GM19395 (cell line): ENCODE measurements around the gene ZFAND3.

Source experiments
- ATAC-seq: cut with Tn5 transposase; IDR thresholded peaks from one replicate; pipeline ENCODE4 v1.9.1; 2021; ENCODE audit warnings: mild to moderate bottlenecking, moderate library complexity; ENCODE audit not compliant: unreplicated experiment

Gene ZFAND3

DNA sequence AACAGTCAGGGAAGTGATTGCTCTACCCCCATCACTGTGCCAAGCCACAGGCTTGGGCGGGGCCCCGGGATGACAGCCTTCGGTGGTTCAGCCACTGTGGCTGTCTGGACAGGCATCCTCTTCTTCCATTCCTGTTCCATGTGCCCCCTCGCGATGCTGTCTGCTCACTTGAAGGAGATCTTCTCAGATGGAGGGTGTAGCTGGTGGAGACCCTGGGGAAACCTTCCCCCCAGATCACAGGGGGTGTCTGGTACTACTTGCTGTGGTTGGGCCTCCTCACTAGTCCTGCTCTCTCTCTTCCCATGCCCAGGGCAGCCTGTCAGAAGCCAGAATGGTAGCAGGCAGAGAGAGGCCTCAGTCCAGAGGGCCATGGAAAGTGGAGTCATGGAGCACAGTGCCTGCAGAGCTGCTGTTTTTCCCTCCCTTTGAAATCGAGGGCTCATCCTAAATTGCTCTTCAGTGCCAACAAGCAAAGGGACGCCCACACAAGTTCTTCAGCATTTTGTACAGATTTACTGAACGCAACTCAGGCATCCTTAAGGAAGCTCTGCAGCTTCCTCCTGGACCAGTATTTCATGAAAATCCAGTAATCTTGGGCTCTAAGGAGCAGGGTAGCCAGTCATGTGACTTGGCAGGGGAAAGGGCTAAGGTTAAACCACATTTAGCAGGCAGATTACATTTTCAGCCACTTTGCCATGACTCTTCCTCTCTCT is 326.6 kb downstream of the ZFAND3 start:
- no peak for ATAC-seq

DNA sequence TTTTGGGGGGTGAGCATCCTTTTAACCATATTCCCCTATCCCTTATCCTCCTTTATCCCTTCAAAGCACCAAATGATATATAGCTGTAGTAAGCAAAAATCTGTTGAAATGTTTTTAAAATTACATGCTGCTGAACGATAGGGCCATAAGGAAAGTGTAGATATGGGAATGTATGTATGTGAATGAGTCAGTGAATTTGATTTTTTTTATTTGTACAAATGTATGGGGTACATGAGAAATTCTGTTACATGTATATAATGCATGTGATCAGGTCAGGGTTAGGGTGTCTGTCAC is 327.2 kb downstream of the ZFAND3 start:
- no peak for ATAC-seq

DNA sequence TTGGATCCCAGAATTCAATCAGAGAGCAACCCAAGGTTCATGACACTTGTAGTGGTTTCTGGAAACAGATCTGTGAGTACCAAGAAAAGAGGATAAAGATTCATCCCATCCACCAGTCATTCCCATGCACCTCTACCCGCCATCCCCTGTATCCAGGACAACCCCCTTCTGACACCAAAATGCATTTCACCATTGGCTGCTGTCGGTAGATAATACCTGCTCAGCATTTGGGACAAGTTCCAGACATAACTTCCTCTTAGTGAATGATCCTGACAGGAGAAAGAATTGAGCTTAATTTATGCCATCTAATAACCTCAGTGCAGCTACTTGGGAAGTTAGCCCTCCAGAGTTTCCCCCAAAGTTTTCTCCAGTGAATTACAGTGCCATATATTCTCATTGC is 329.1 kb downstream of the ZFAND3 start:
- ATAC-seq, result no peak

DNA sequence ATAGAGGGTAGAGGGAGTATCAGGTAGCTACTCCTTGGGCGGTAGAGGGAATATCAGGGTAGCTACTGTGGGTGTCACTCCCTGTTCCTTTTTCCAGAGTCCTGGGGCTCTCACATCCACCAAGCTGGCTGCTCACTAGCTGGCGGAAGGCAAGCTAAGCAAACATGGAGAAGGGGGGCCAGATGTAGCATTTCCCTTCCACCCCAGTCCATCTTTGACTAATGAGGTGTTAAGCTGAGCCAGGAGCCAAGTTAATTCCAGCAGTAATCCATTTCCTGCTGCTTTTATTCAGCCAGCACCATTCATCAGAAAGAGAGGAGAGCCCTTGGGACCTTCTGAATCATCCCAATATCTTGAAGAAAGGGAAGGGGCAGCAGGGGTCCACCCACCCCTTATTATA is 330.0 kb downstream of the ZFAND3 start:
- ATAC-seq, result no peak

DNA sequence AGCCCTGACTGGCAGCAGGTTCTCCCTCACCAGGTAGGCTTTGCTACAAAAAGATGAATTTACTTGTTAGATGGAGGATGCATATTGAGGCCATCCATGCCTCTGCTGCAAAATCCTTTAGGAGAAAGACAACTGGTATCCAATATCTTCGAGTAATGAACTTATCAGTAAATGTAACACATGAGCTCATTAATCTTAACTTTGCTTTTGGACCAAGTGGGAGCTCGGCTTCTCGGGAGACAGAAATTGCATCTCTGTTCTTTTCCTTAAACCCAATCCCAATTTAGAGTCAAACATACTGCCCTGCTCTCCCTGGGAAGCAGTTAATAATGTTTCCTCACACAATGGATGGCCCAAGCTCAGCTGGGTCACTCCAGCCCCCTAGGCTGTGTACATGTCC is 330.5 kb downstream of the ZFAND3 start:
- ATAC-seq, result no peak

DNA sequence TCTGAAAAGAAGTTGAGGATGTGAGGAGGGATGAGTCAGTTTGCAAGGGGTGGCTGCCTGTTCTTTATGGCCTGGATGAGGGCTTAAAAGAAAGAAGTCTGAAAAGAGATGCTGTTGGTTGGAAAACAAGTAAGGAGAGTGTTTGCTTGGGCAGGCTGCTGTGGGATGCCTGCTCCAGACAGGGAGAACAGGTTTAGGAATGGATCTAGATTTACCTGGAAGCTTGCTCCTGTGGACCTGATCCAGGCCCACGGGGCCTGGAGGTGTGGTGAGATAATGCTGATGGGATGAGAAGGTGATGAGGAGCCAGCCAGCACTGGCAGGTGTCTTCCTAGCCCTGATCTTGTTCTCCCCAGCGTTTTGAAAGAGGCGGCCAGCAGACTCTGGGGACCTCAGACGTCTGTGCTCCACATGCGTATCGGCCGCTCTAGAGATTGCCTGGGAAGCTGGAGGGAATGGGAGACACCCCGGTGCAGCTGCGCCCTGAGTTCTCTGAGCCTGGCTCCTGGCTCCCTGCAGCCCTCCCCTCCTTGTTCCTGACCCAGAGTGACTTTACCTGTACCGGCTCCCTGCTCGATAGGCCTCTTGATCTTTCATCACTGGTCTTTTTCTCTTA is 331.3 kb downstream of the ZFAND3 start:
- no peak for ATAC-seq

DNA sequence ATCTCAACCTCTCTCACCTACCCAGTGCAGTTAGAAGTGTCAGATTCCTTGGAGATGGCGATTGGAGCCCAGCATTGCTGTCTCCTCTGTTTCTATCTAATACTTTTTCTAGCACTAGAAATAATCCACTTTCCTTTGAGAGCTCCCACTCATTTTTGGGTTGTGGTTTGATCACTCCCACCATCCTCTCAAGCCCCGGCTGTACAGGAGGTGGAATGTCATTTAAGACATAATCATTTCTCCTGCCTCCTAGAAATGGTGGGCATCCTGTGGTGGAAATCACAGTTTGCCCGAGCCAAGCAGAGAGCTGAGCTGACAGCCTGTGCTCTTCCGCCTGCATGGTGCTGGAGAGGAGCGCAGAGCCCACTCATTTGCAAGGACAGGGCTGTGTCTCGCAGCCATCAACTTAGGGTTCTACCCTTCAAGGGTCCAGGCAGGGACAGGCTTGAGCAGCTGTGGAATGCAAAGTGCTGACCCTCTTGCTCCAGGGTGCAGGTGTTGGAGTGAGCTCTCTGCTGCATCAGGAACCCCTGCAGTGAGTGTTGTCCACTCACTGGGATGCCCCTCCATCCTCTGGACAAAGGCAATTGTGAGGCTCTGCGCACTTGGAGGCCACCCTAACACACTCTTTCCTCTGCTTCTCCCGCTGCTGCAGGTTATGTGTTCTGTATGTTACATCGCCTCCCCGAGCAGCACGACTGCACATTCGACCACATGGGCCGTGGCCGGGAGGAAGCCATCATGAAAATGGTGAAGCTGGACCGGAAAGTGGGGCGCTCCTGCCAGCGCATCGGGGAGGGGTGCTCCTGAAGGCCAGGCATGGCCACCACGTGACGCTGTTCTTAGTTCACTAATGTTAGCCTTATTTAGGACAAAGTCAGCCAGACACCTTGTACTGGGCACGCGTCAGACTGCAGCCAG is 332.3 kb downstream of the ZFAND3 start:
- no peak for ATAC-seq

DNA sequence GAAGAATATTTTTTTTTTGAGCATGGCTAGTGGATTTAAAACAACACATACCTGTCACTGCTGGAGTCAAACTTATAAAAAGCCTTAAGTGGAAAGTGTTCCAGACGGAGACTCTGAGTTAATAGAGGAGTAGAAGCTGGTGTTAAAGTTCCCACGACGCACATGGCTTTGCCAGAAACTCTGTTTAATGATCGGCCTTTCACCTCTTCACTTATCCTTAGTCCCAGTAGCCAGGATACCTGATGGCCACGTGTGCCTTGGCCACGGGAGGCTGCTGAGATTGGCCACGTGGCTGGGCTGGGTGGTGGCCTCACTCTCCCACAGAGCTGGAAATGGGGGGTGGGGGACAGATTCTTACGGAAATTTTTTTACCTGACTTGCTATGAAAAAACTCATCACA is 333.1 kb downstream of the ZFAND3 start:
- no peak for ATAC-seq

DNA sequence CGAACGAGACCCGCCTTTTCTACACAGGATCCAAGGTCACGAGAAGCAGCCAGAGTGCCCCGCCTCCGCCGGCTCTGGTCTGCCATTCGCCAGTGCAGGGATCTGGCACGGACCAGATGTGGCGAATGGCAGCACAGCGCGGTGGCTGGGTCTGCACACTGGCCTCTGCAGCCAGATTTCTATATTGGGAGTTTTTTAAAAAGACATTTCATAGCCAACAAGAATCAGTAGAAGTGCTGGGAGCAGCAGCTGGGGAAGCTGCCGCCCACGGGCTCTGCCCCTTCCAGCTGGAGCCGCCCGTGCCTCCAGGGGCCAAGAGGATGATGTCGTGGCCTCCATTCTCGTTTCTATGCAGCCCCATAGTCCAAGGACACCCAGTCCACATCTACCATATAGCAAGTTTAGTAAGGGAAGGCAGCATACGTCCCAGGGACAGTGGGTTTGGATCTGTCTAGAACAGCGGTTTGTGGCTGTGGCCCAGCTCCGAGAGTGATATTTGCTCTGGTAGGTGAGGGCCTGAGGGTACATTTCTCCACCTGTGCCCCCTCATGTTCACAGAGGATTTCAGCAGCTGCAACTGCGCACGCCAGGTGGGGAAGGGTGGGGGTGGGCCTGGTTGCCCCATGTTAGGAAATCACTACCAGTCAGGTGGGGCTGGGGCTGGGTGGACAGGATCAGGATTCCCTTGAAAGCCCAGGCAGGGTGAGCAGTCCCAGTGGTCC is 333.7 kb downstream of the ZFAND3 start:
- no peak for ATAC-seq

DNA sequence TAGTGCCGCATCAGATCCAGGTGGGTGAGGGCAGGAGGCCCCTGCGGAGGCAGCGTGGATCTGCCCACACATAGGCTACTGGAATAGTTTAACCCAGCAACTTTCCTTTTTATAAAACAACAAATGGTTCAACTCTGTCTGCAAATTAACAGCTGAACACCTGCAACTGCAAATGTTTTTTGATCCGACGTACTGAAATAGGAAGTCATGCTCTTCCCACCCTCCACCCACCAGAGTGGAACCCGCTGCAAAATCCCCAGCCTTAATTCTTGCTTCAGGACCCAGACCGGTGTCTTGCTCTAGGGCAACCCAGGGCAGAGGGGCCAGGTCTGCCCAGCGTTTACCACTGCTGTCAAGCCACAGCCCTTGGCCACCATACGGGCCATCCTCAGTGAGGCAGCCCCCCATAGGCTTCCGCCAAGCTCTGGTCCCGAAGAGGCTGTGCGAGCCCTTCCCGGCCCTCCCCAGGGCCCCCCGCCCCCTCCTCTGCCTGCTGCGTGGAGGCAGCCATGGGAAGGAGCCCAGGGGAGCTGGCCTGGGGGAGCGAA is 334.3 kb downstream of the ZFAND3 start:
- ATAC-seq, result no peak

DNA sequence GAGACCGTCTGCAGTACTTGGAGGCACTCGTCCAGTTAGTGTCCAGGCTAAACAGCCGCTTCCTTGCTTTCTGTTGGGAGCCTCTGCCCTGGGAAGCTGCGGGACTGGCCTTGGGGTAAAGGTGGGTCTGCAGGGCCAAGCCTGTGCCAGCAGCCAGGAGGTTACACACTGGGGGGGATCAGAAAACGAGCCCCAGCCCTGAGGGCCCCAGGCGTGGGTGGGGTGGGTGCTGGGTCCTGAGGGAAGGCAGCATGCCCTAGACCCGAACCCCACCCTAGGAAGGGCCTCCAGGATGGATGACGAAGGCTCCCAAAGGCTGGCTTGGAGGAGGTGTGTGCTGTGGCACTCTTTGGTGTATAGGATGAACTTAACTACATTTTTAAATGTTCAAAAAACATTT is 335.2 kb downstream of the ZFAND3 start:
- ATAC-seq, result no peak

DNA sequence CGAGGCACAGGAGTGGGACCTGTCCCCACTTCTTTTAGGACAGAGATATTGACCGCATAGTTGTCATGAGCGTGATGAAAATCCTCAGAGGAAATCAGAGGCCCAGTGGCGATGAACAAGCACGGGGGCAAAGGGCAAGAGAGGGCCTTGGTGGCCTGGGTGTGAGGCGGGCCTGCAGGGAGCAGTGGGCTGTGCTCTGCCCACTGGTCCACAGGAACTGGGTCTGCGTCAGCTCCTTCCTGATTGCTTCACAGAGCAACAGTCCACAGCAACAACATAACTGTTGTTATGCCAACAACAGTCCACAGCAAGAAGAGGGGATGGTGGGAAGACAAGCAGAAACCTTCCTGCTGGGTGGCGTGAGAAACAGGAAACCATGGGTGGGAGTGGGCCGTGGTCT is 335.6 kb downstream of the ZFAND3 start:
- no peak for ATAC-seq

DNA sequence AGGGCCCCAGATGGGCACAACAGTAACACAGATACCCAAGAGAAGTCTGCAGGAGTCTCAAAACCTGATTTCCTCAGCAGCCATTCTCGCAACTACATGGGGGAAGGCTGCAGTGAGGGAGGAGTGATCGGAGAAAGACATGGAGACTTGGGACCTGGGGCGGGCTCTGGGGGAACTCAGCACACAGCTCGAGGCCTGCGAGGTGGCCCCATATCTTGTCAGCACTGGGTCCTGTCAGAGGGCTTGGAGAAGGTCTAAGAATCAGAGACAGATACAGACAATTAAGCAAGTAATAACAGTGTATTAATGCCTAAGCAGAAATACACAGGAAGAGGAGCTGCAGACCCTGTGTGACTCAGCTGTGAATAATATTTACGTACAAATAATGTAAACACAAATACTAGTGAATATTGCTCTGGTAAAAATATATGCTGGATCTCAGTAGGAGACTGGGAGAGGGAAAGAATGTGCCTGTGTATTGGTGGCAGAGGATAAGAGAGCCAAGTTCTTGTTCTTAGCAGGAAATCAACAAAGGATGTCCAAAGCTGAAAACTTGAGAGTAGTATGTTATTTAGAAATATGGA is 336.2 kb downstream of the ZFAND3 start:
- no peak for ATAC-seq

DNA sequence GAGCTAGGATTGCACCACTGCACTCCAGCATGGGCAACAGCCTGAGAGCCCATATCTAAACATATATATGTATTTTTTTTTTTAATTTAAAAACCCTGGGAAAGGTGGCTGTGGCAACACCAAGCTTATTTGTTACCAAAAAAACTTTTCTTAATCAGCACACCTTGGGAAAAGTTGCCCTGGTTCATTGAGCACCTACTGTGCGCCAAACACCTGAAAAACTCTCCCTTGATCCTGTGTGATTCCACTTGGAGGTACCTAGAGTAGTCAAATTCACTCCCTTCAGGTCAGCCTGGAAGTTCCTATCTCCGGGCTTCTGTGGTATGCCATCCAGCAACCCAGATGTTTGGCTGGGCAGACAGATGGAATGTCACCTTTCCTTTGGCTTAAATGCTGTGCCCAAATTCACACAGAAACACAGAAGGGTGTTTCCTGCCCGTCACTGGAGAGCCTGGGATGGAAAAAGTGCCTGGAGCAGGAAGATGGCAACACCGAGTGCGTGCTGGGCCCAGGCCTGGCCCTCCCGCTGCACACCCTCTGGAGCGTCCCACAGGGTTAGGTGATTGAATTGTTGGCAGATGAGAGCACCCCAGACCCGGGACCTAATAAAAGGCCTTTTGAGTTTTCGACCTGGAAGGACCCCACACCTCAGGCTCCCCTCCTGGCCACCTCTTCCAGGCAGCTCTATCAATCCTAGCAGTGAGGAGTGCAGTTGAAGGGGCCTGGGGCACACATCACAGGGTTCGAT is 337.5 kb downstream of the ZFAND3 start:
- ATAC-seq, result no peak

DNA sequence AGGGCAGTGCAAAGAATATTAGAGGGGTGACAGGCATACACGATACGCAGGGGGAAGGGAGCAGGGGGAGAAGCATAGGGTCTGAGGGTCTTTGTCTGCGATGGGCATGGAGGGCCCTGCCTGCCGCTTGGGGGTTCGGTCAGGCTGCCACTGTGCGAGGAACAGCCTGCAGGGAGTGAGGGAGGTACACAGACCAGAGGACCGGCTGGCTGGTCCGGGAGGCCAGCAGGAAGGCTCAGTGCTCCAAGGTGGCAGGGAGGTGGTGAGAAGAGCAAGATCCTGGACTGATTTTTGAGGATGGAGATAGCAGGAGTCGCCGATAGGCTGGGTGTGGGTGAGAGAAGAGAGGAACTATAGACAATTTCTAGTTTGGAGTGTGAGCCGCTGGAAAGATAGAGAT is 338.4 kb downstream of the ZFAND3 start:
- no peak for ATAC-seq

DNA sequence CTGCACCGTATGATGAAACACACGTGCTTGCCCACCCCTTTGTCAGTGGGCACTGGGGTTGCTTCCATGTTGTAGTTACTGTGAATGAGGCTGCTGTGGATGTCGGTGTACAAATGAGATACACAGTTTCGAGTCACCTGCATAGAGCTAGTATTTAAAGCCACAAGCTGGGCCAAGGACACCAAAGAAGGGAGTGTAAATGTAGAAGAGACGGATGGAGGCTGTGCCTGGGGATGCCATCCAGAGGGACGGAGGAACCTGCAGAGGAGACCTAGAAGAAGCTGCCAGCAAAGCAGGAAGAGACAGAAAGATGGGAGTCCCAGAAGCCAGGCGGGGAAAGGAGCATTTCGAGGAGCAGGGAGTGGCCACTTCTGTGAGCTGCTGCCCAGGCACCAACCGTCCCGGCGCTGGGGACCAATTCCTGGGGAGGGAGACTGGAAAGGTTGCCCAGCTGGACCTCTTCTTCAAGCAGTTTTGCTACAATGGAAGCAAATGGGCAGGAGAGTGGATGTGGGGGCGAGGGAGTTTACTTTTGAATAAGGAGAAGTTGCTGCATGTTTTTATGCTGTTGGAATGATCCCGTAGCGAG is 339.3 kb downstream of the ZFAND3 start:
- ATAC-seq, result no peak

DNA sequence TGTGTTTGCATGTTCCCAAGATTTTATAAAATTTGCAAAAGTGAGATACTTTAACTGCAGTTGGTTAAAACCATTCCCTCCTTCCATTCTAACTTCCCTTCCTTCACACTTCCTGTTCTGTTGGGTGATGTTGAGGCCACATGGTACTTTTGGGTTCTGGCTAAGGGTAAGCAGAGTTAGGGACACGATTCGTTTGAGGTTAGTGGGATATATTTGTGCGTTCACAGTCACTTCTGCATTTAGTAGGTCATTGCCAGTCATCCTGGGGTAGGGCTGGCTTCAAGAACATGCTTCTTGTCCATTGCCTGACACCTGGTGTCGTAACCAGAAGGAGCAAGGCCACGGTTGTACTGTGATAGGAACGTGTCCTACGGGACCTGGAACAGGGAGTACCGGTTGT is 340.1 kb downstream of the ZFAND3 start:
- no peak for ATAC-seq

DNA sequence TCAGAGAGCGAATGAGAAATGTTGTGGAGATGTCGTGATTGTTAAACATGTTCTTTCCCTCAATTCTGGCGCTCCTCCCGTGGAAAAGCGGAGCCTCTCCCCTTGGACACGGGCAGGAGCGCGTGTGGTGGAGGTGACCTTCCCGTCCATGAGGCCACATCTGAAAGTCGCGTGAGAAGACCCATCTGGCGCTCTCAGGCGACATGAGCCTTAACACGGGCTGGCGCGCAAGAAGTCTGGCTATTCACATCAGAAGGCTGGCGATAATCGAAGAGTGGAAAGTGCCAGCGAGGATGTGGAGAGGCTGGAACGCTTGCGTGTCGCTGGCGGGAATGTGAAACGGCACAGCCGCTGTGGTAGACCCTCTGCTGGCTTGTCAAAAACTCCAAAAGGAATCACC is 341.3 kb downstream of the ZFAND3 start:
- no peak for ATAC-seq

DNA sequence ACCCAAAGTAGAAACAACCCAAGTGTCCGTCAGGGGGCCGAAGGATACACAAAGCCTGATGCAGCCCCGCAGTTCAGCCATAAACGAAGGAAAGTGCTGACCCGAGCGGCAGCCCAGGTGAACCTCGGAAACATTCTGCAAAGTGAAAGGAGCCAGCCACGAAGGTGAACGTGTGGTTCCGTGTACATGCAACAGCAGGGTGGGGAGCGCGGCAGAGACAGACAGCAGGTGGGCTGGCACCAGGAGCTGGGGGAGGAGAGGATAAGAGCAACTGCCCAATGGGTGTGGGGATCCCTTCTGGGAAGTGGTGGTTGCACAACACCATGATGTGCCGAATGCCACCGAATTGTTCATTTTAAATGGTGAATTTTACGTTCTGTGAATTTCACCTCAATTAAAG is 341.8 kb downstream of the ZFAND3 start:
- ATAC-seq, result no peak
